B cell (primary cell): ENCODE data around the gene FAM168A. TPM values are rescaled to one million over a fixed set of nuclear protein-coding genes. Genes with fewer than 3 reads are reported as not detected.

ENCODE experiments used
- ATAC-seq: fragments of 200-7000 bp; cut with Tn5 transposase; one replicate; pipeline ENCODE4 v1.10.0; 2021; ENCODE audit warnings: low read depth, mild to moderate bottlenecking, moderate number of reproducible peaks, moderate library complexity
- CTCF ChIA-PET: fragments of 350-600 bp; sonication (Branson Sonifier 250); formaldehyde crosslinking; loops from one replicate; lab custom pipeline; 2021; ENCODE audit warnings: antibody characterized with exemption, inconsistent platforms; lab: Charles Lee
- POLR2A ChIA-PET: fragments of 350-600 bp; sonication (Branson Sonifier 250); formaldehyde crosslinking; loops from one replicate; lab custom pipeline; 2021; ENCODE audit warnings: antibody characterized with exemption; lab: Charles Lee
- DNase-seq: peaks from one replicate; pipeline ENCODE4 v3.0.0; 2013
- H2AFZ ChIP-seq: 2 replicates; pipeline ENCODE4 v1.6.1; 2012; ENCODE audit warnings: mild to moderate bottlenecking, low read depth, low read length; ENCODE audit not compliant: insufficient read depth, poor library complexity, severe bottlenecking
- H3K27ac ChIP-seq, 2 donors: 1 replicate in 1 of 2; 2 replicates in 1 of 2; pipeline ENCODE4 v1.5.1; 2012 to 2013; ENCODE audit warnings: low read length in 2 of 2, mild to moderate bottlenecking in 2 of 2, moderate library complexity in 1 of 2
- H3K27me3 ChIP-seq, 4 experiments: fragments of 200-600 bp in 1 of 4; sonication (generic) in 1 of 4; replicated peaks in 1 of 4; 1 replicate in 2 of 4; 2 replicates in 2 of 4; pipeline versions ENCODE4 v1.6.1 to v1.7.0; 2013 to 2016; ENCODE audit warnings: low read length in 3 of 4, mild to moderate bottlenecking in 2 of 4, mixed read lengths in 1 of 4, moderate library complexity in 1 of 4; ENCODE audit not compliant: insufficient read depth in 4 of 4, control insufficient read depth in 3 of 4; ENCODE audit errors: control extremely low read depth in 1 of 4
- H3K36me3 ChIP-seq, 2 experiments: replicated peaks in 1 of 2; 1 replicate in 1 of 2; 2 replicates in 1 of 2; pipeline versions ENCODE4 v1.6.1 to v1.7.1; 2013; ENCODE audit warnings: low read length in 1 of 2; ENCODE audit not compliant: insufficient read depth in 2 of 2, control insufficient read depth in 1 of 2; ENCODE audit errors: control extremely low read depth in 1 of 2, extremely low read depth in 1 of 2
- H3K4me1 ChIP-seq, 2 donors: fragments of 200-600 bp in 1 of 2; sonication (generic) in 1 of 2; 1 replicate in 1 of 2; 2 replicates in 1 of 2; pipeline versions ENCODE4 v1.5.1 to v1.6.1; 2013 to 2017; ENCODE audit warnings: low read length in 2 of 2; ENCODE audit not compliant: control insufficient read depth in 2 of 2, insufficient read depth in 2 of 2
- H3K4me2 ChIP-seq: replicated peaks from 2 replicates; pipeline ENCODE3; 2012; ENCODE audit warnings: mild to moderate bottlenecking, low read depth, low read length; ENCODE audit not compliant: poor library complexity, severe bottlenecking
- H3K4me3 ChIP-seq, 5 experiments: fragments of 200-600 bp in 1 of 5; sonication (generic) in 1 of 5; 1 replicate in 3 of 5; 2 replicates in 2 of 5; pipeline versions ENCODE4 v1.5.1 to v1.7.0; 2011 to 2016; ENCODE audit warnings: low read length in 4 of 5, mild to moderate bottlenecking in 4 of 5, low read depth in 2 of 5, control low read depth in 1 of 5, moderate library complexity in 1 of 5; ENCODE audit not compliant: insufficient read depth in 1 of 5; ENCODE audit errors: control extremely low read depth in 1 of 5, extremely low read depth in 1 of 5
- H3K79me2 ChIP-seq: fragments of 200-600 bp; sonication (generic); one replicate; pipeline ENCODE4 v1.6.0; 2016; ENCODE audit warnings: low read length; ENCODE audit not compliant: control insufficient read depth, insufficient read depth
- H3K9ac ChIP-seq: fragments of 200-600 bp; sonication (generic); 2 replicates; pipeline ENCODE4 v1.6.1; 2017; ENCODE audit warnings: mild to moderate bottlenecking, low read length, moderate library complexity
- H3K9me3 ChIP-seq, 3 donors: one replicate each; pipeline versions ENCODE4 v1.6.1 to v1.7.1; 2013; ENCODE audit warnings: low read length in 2 of 3; ENCODE audit not compliant: control insufficient read depth in 2 of 3, insufficient read depth in 1 of 3; ENCODE audit errors: control extremely low read depth in 1 of 3
- H4K20me1 ChIP-seq: 2 replicates; pipeline ENCODE4 v1.6.0; 2012; ENCODE audit warnings: mild to moderate bottlenecking, low read length; ENCODE audit not compliant: insufficient read depth, control insufficient read depth, poor library complexity, severe bottlenecking
- H3K27ac Mint-ChIP-seq: one replicate; pipeline ENCODE4 v1.8.0; 2021; ENCODE audit warnings: mixed read lengths
- H3K27me3 Mint-ChIP-seq: one replicate; pipeline ENCODE4 v1.8.0; 2021; ENCODE audit warnings: mixed read lengths
- H3K4me1 Mint-ChIP-seq: one replicate; pipeline ENCODE4 v1.8.0; 2021; ENCODE audit warnings: mixed read lengths
- H3K4me3 Mint-ChIP-seq: one replicate; pipeline ENCODE4 v1.8.0; 2021; ENCODE audit warnings: mixed read lengths
- H3K9me3 Mint-ChIP-seq: one replicate; pipeline ENCODE4 v1.8.0; 2022; ENCODE audit warnings: mixed read lengths; ENCODE audit not compliant: insufficient read depth
- CTCF ChIP-seq: fragments of 200-600 bp; IDR thresholded peaks from one replicate; pipeline ENCODE4 v1.8.0; 2022; ENCODE audit warnings: antibody characterized with exemption, mild to moderate bottlenecking
- EZH2 ChIP-seq: IDR thresholded peaks from 2 replicates; pipeline ENCODE4 v1.6.1; 2012; ENCODE audit warnings: borderline replicate concordance, low read depth, mild to moderate bottlenecking, moderate library complexity, low read length; ENCODE audit not compliant: insufficient read depth, poor library complexity, severe bottlenecking
- WGBS: methylation state at CpG from one replicate; pipeline ENCODE4 v1.1.5; 2013; ENCODE audit warnings: missing lambda C conversion rate; ENCODE audit not compliant: insufficient coverage; 5-methylcytosine and 5-hydroxymethylcytosine counted together
- intact Hi-C: fragments of 100-400 bp; cut with micrococcal nuclease; formaldehyde crosslinking; loops from one replicate; pipeline ENCODE4 v1.10.0; 2022
- polyA plus RNA-seq: library from polyadenylated mRNA; depleted of rRNA; stranded (reverse); fragments of >200 nt; gene quantifications from 2 replicates; pipeline ENCODE4 v1.2.3, GENCODE V29; 2012
- total RNA-seq, 2 donors: library from RNA; stranded (reverse); fragments of 120-200 nt in 1 of 2; gene quantifications; 1 replicate in 1 of 2; 2 replicates in 1 of 2; pipeline versions ENCODE4 v1.2.3 to v1.2.4, GENCODE V29; 2013 to 2022

The FAM168A gene
- total and polyA plus RNA-seq, 2 donors (not counting 1 experiment from before 2014, with no cell fraction given), result 11.0 to 26.8 TPM

- DNase-seq (peak; percentile 13), ATAC-seq (no peak)
- no peaks in the 10 kb centered on the region for H3K79me2 ChIP-seq
- no CpG with 5 or more reads among the region's 3 CpGs for WGBS
- ChIA-PET POLR2A (no interaction called here), CTCF (no interaction called here)
- no peak overlapping the region for H3K4me3 ChIP-seq
- H3K4me1 ChIP-seq, result peaks cover 9 to 11% of the 10 kb centered on the region in 2 donors
- no peaks in the 10 kb centered on the region for H3K27me3 ChIP-seq
- H3K27ac Mint-ChIP-seq, result no peak overlapping the region
- H2AFZ ChIP-seq, result no peak overlapping the region
- no peak overlapping the region for H3K27ac ChIP-seq
- H3K36me3 ChIP-seq, result peaks cover 0 to 1% of the 10 kb centered on the region in 2 experiments
- H3K4me2 ChIP-seq, result peak overlapping the region; percentile 16
- no peaks in the 10 kb centered on the region for H3K9me3 ChIP-seq
- H3K27me3 Mint-ChIP-seq, result no peaks in the 10 kb centered on the region
- no peaks in the 10 kb centered on the region for H4K20me1 ChIP-seq
- H3K9me3 Mint-ChIP-seq, result no peaks in the 10 kb centered on the region
- H3K9ac ChIP-seq, result no peak overlapping the region
- intact Hi-C loops, result no loop called here
- H3K4me1 Mint-ChIP-seq, result peaks cover 18% of the 10 kb centered on the region
- H3K4me3 Mint-ChIP-seq, result no peak overlapping the region
- TF ChIP-seq EZH2 (no peak), CTCF (no peak)
These were observed 135.9 kb downstream of the FAM168A start for GRCh38 chr11:73461964-73462363.

- Histone ChIP-seq H3K27me3 (no peaks in the 10 kb centered on the region), H3K9ac (no peak overlapping the region), H3K9me3 (no peaks in the 10 kb centered on the region), H3K36me3 (peaks cover 0 to 1% of the 10 kb centered on the region in 2 experiments), H3K4me1 (peaks cover 9 to 11% of the 10 kb centered on the region in 2 donors), H2AFZ (no peak overlapping the region), H3K4me3 (no peak overlapping the region), H3K4me2 (peak overlapping the region; percentile 16), H3K27ac (no peak overlapping the region), H3K79me2 (no peaks in the 10 kb centered on the region), H4K20me1 (no peaks in the 10 kb centered on the region)
- Mint-ChIP-seq H3K4me3 (peak overlapping the region; percentile 1), H3K27me3 (no peaks in the 10 kb centered on the region), H3K4me1 (peaks cover 18% of the 10 kb centered on the region), H3K9me3 (no peaks in the 10 kb centered on the region), H3K27ac (no peak overlapping the region)
- intact Hi-C loops, result no loop called here
- ChIA-PET POLR2A (no interaction called here), CTCF (no interaction called here)
- 17% methylated on average over 1 of the region's 2 CpGs for WGBS
- ATAC-seq, result no peak
- no peak for TF ChIP-seq CTCF
- TF ChIP-seq EZH2, result no peak
- no peak for DNase-seq
These were observed 136.5 kb downstream of the FAM168A start for GRCh38 chr11:73461335-73461840.
